HepG2 (cell line): ENCODE results near the gene TMEM38B. TPM values are rescaled to one million over a fixed set of nuclear protein-coding genes. Genes with fewer than 3 reads are reported as not detected.

Experiments
- CBX5 ChIP-seq: sonication (generic); formaldehyde crosslinking; IDR thresholded peaks from 2 replicates; pipeline ENCODE4 v1.4.0; 2020; ENCODE audit warnings: missing genetic modification reagents, borderline replicate concordance
- FIP1L1 ChIP-seq: fragments of 200-400 bp; formaldehyde crosslinking; IDR thresholded peaks from 2 replicates; pipeline ENCODE4 v1.6.1; 2018; ENCODE audit warnings: low read depth, mild to moderate bottlenecking, low read length, moderate library complexity, borderline replicate concordance; ENCODE audit not compliant: insufficient read depth
- FOXK2 ChIP-seq: fragments of 450-650 bp; IDR thresholded peaks from 2 replicates; pipeline ENCODE4 v1.6.1; 2016
- HNF4G ChIP-seq, 2 experiments: sonication (generic) in 1 of 2; formaldehyde crosslinking in 1 of 2; IDR thresholded peaks; 2 replicates each; pipeline versions ENCODE4 v1.4.0 to v1.6.1; 2011 to 2020; ENCODE audit warnings: borderline replicate concordance in 2 of 2, low read depth in 2 of 2, mild to moderate bottlenecking in 2 of 2, low read length in 1 of 2, missing genetic modification reagents in 1 of 2, moderate library complexity in 1 of 2
- IRX3 ChIP-seq: sonication (generic); formaldehyde crosslinking; IDR thresholded peaks from 2 replicates; pipeline ENCODE4 v1.8.1; 2023; ENCODE audit warnings: mild to moderate bottlenecking, low read depth, missing genetic modification reagents, borderline replicate concordance
- KDM5A ChIP-seq: fragments of 200-600 bp; sonication (generic); IDR thresholded peaks from 2 replicates; pipeline ENCODE4 v1.7.0; 2018; ENCODE audit warnings: antibody characterized with exemption, mild to moderate bottlenecking, low read length, borderline replicate concordance
- MBNL3 ChIP-seq: fragments of 250-450 bp; sonication (Bioruptor Pico); conservative IDR thresholded peaks from 2 replicates; pipeline ENCODE4 v1.8.0; 2022; ENCODE audit warnings: mild to moderate bottlenecking, inconsistent platforms
- MTF2 ChIP-seq: sonication (generic); formaldehyde crosslinking; IDR thresholded peaks from 2 replicates; pipeline ENCODE4 v1.5.0; 2020; ENCODE audit warnings: missing genetic modification reagents, borderline replicate concordance
- POLR2AphosphoS5 ChIP-seq: IDR thresholded peaks from 2 replicates; pipeline ENCODE4 v1.6.1; 2012; ENCODE audit warnings: low read depth, low read length
- TOPORS ChIP-seq: sonication (generic); formaldehyde crosslinking; IDR thresholded peaks from 2 replicates; pipeline ENCODE4 v1.8.0; 2023; ENCODE audit warnings: mild to moderate bottlenecking, missing genetic modification reagents
- ZBTB7A ChIP-seq: sonication (generic); formaldehyde crosslinking; IDR thresholded peaks from 2 replicates; pipeline ENCODE4 v1.8.0; 2022; ENCODE audit warnings: mild to moderate bottlenecking, missing genetic modification reagents
- ZKSCAN1 ChIP-seq: fragments of 150-350 bp; IDR thresholded peaks from 2 replicates; pipeline ENCODE4 v1.6.1; 2014; ENCODE audit warnings: low read length
- ZNF44 ChIP-seq: sonication (generic); formaldehyde crosslinking; IDR thresholded peaks from 2 replicates; pipeline ENCODE4 v1.5.1; 2020; ENCODE audit warnings: mild to moderate bottlenecking, missing genetic modification reagents
- ZNF484 ChIP-seq: sonication (generic); formaldehyde crosslinking; IDR thresholded peaks from 2 replicates; pipeline ENCODE4 v1.5.1; 2020; ENCODE audit warnings: mild to moderate bottlenecking, low read depth, missing genetic modification reagents, borderline replicate concordance
- ZNF670 ChIP-seq: sonication (generic); formaldehyde crosslinking; IDR thresholded peaks from 2 replicates; pipeline ENCODE4 v1.8.0; 2022; ENCODE audit warnings: mild to moderate bottlenecking, missing genetic modification reagents, borderline replicate concordance
- polyA plus RNA-seq, 8 experiments: library from polyadenylated mRNA; depleted of rRNA in 3 of 8; stranded (reverse) in 7 of 8; unstranded in 1 of 8; fragments of >200 nt; fragmentation: Illumina TruSeq in 4 of 8; extraction: Trizol in 4 of 8; gene quantifications; 2 replicates each; pipeline versions ENCODE4 v1.2.1 to v1.2.3, GENCODE V29; 2011 to 2016; ENCODE audit warnings: low read depth in 4 of 8, missing spikeins in 1 of 8, mixed read lengths in 1 of 8; ENCODE audit not compliant: insufficient read depth in 1 of 8
- total RNA-seq, 5 experiments: library from RNA; depleted of rRNA; stranded (reverse); fragments of >200 nt; fragmentation: Illumina TruSeq; extraction: Trizol; gene quantifications; 2 replicates each; pipeline ENCODE4 v1.2.3, GENCODE V29; 2016; ENCODE audit warnings: low read depth in 1 of 5
- TF ChIP-seq, protein P1 (sequence below): sonication (generic); formaldehyde crosslinking; IDR thresholded peaks from 2 replicates; pipeline ENCODE4 v1.5.0; 2020; ENCODE audit warnings: mild to moderate bottlenecking, missing genetic modification reagents
- TF ChIP-seq, protein P2 (sequence below): sonication (generic); formaldehyde crosslinking; IDR thresholded peaks from 2 replicates; pipeline ENCODE4 v1.9.0; 2021; ENCODE audit warnings: missing genetic modification reagents, borderline replicate concordance
- TF ChIP-seq, protein P3 (sequence below): sonication (generic); formaldehyde crosslinking; IDR thresholded peaks from 2 replicates; pipeline ENCODE4 v1.4.0; 2020; ENCODE audit warnings: missing genetic modification reagents
- TF ChIP-seq, protein P4 (sequence below): sonication (generic); formaldehyde crosslinking; IDR thresholded peaks from 2 replicates; pipeline ENCODE4 v1.4.0; 2020; ENCODE audit warnings: missing genetic modification reagents

The TMEM38B gene
- total and polyA plus RNA-seq, 2 of the 13 experiments (the other 11 are each of a cell fraction or from before 2014, with no cell fraction given) = 13.4 to 32.4 TPM

DNA sequence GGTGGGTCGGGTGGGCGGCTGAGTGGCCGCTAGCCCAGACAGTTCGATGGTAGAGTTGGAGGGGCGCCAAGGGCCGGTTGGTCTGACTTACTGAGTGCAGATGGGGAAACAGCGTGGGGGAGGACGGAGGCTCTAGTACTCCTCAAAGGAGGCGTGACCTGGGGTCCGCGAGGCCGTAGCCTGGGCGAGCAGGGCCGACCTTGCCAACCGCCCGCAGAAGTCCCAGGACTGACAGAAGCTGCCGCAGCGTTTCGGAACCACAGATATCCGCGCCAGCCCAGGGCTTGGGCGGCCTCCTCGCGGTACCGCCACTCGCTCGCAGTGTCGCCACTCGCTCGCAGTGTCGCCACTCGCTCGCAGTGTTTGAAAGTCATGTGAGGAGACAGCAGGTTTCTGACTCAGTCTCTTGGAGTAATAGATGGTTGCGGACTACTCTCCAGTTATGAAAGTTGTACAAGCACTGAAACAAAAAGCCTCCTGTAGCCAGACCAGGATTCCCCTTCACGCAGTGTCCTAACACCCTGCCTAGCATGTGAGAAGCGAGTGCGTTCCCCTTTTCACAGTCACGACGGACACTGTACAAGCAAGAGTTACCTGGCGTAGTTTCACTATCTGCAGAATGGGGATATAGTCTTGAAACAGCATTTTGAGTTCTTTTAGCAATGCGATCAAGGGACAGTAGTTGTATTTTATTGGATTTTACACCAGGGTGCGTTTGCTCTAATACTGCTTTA lies 674 bp downstream of the TMEM38B start (continued):
- TF ChIP-seq, protein P1, sequence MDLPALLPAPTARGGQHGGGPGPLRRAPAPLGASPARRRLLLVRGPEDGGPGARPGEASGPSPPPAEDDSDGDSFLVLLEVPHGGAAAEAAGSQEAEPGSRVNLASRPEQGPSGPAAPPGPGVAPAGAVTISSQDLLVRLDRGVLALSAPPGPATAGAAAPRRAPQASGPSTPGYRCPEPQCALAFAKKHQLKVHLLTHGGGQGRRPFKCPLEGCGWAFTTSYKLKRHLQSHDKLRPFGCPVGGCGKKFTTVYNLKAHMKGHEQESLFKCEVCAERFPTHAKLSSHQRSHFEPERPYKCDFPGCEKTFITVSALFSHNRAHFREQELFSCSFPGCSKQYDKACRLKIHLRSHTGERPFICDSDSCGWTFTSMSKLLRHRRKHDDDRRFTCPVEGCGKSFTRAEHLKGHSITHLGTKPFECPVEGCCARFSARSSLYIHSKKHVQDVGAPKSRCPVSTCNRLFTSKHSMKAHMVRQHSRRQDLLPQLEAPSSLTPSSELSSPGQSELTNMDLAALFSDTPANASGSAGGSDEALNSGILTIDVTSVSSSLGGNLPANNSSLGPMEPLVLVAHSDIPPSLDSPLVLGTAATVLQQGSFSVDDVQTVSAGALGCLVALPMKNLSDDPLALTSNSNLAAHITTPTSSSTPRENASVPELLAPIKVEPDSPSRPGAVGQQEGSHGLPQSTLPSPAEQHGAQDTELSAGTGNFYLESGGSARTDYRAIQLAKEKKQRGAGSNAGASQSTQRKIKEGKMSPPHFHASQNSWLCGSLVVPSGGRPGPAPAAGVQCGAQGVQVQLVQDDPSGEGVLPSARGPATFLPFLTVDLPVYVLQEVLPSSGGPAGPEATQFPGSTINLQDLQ (CRISPR knock-in tag) = no peak
- TF ChIP-seq, protein P2, sequence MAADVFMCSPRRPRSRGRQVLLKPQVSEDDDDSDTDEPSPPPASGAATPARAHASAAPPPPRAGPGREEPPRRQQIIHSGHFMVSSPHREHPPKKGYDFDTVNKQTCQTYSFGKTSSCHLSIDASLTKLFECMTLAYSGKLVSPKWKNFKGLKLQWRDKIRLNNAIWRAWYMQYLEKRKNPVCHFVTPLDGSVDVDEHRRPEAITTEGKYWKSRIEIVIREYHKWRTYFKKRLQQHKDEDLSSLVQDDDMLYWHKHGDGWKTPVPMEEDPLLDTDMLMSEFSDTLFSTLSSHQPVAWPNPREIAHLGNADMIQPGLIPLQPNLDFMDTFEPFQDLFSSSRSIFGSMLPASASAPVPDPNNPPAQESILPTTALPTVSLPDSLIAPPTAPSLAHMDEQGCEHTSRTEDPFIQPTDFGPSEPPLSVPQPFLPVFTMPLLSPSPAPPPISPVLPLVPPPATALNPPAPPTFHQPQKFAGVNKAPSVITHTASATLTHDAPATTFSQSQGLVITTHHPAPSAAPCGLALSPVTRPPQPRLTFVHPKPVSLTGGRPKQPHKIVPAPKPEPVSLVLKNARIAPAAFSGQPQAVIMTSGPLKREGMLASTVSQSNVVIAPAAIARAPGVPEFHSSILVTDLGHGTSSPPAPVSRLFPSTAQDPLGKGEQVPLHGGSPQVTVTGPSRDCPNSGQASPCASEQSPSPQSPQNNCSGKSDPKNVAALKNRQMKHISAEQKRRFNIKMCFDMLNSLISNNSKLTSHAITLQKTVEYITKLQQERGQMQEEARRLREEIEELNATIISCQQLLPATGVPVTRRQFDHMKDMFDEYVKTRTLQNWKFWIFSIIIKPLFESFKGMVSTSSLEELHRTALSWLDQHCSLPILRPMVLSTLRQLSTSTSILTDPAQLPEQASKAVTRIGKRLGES (CRISPR knock-in tag) = no peak
- no peak for TF ChIP-seq MBNL3 (CRISPR knock-in tag)
- TF ChIP-seq, protein P3, sequence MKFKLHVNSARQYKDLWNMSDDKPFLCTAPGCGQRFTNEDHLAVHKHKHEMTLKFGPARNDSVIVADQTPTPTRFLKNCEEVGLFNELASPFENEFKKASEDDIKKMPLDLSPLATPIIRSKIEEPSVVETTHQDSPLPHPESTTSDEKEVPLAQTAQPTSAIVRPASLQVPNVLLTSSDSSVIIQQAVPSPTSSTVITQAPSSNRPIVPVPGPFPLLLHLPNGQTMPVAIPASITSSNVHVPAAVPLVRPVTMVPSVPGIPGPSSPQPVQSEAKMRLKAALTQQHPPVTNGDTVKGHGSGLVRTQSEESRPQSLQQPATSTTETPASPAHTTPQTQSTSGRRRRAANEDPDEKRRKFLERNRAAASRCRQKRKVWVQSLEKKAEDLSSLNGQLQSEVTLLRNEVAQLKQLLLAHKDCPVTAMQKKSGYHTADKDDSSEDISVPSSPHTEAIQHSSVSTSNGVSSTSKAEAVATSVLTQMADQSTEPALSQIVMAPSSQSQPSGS (CRISPR knock-in tag) = peak; percentile 24; the same call in 1 of the 2 replicates
- TF ChIP-seq CBX5 (CRISPR knock-in tag) = no peak
- TF ChIP-seq ZNF670 = no peak
- TF ChIP-seq ZKSCAN1 = no peak
- no peak for TF ChIP-seq ZNF484 (CRISPR knock-in tag)
- no peak for TF ChIP-seq KDM5A
- TF ChIP-seq POLR2AphosphoS5 = no peak
- TF ChIP-seq MTF2 = no peak
- no peak for TF ChIP-seq FOXK2
- no peak for TF ChIP-seq IRX3
- TF ChIP-seq ZNF44 (CRISPR knock-in tag) = no peak; the same call in 1 of the 2 replicates
- TF ChIP-seq FIP1L1 = no peak
- TF ChIP-seq ZBTB7A (CRISPR knock-in tag) = no peak
- no peak for TF ChIP-seq HNF4G (IDR thresholded peaks at IDR 0.05; ENCODE audit: borderline replicate concordance, low read depth, low read length)
- no peak for TF ChIP-seq HNF4G (CRISPR knock-in tag; IDR thresholded peaks at IDR 0.05; ENCODE audit: borderline replicate concordance, low read depth)
- no peak for TF ChIP-seq TOPORS
- TF ChIP-seq, protein P4, sequence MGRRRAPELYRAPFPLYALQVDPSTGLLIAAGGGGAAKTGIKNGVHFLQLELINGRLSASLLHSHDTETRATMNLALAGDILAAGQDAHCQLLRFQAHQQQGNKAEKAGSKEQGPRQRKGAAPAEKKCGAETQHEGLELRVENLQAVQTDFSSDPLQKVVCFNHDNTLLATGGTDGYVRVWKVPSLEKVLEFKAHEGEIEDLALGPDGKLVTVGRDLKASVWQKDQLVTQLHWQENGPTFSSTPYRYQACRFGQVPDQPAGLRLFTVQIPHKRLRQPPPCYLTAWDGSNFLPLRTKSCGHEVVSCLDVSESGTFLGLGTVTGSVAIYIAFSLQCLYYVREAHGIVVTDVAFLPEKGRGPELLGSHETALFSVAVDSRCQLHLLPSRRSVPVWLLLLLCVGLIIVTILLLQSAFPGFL (CRISPR knock-in tag) = no peak
